Natural killer cell (primary cell): ENCODE results near the gene METTL24. TPM values are rescaled to one million over a fixed set of nuclear protein-coding genes. Genes with fewer than 3 reads are reported as not detected.
"Not testable (repeated sequence)": the region's sequence is repeated elsewhere in the genome, so short reads cannot be mapped to it uniquely, and the experiment has no call there.

Experiments used
- ATAC-seq, 3 donors: fragments of 150-1000 bp in 2 of 3; fragments of 200-7000 bp in 1 of 3; cut with Tn5 transposase; 1 replicate in 1 of 3; 2 replicates in 2 of 3; pipeline ENCODE4 v1.10.0; 2021; ENCODE audit warnings: mild to moderate bottlenecking in 2 of 3, moderate library complexity in 2 of 3
- DNase-seq, 2 donors: peaks; one replicate each; pipeline versions ENCODE4 v3.0.0 to v3.0.0-alpha.2; 2013 to 2021; ENCODE audit warnings: mixed read lengths in 1 of 2
- H3K27ac ChIP-seq: one replicate; pipeline ENCODE4 v1.5.1; 2013; ENCODE audit warnings: mild to moderate bottlenecking, low read length
- H3K27me3 ChIP-seq: one replicate; pipeline ENCODE4 v1.6.1; 2013; ENCODE audit warnings: low read length; ENCODE audit not compliant: control insufficient read depth, insufficient read depth
- H3K36me3 ChIP-seq: one replicate; pipeline ENCODE4 v1.6.1; 2013; ENCODE audit warnings: low read length; ENCODE audit not compliant: control insufficient read depth, insufficient read depth
- H3K4me1 ChIP-seq: one replicate; pipeline ENCODE4 v1.6.1; 2013; ENCODE audit warnings: low read length; ENCODE audit not compliant: control insufficient read depth, insufficient read depth
- H3K4me3 ChIP-seq: one replicate; pipeline ENCODE4 v1.5.1; 2013; ENCODE audit warnings: low read length
- H3K9me3 ChIP-seq: one replicate; pipeline ENCODE4 v1.6.1; 2013; ENCODE audit warnings: low read length; ENCODE audit not compliant: control insufficient read depth, insufficient read depth
- H3K27ac Mint-ChIP-seq, 2 donors: one replicate each; pipeline ENCODE4 v1.8.0; 2022; ENCODE audit warnings: mild to moderate bottlenecking in 2 of 2, mixed read lengths in 2 of 2, moderate library complexity in 1 of 2
- H3K27me3 Mint-ChIP-seq, 2 donors: one replicate each; pipeline ENCODE4 v1.8.0; 2022; ENCODE audit warnings: low read depth in 2 of 2, mixed read lengths in 2 of 2
- H3K36me3 Mint-ChIP-seq: one replicate; pipeline ENCODE4 v1.8.0; 2022; ENCODE audit warnings: mixed read lengths
- H3K4me1 Mint-ChIP-seq, 2 donors: one replicate each; pipeline ENCODE4 v1.8.0; 2022; ENCODE audit warnings: mixed read lengths in 2 of 2
- H3K4me3 Mint-ChIP-seq: one replicate; pipeline ENCODE4 v1.8.0; 2022; ENCODE audit warnings: mild to moderate bottlenecking, moderate library complexity, mixed read lengths
- H3K9me3 Mint-ChIP-seq, 2 donors: one replicate each; pipeline ENCODE4 v1.8.0; 2022; ENCODE audit warnings: mixed read lengths in 2 of 2
- CTCF ChIP-seq: fragments of 200-600 bp; IDR thresholded peaks from one replicate; pipeline ENCODE4 v1.8.0; 2022; ENCODE audit warnings: antibody characterized with exemption
- WGBS: methylation state at CpG from one replicate; pipeline ENCODE4 v1.1.7; 2013; ENCODE audit warnings: missing lambda C conversion rate; ENCODE audit not compliant: insufficient coverage; 5-methylcytosine and 5-hydroxymethylcytosine counted together
- intact Hi-C: fragments of 100-400 bp; cut with micrococcal nuclease; formaldehyde crosslinking; loops from one replicate; pipeline ENCODE4 v1.14.2; 2022
- total RNA-seq, 4 donors: library from RNA; stranded (reverse); fragments of 120-200 nt in 1 of 4; gene quantifications; one replicate each; pipeline versions ENCODE4 v1.2.3 to v1.2.4, GENCODE V29; 2013 to 2022

Gene METTL24
- total RNA-seq, 3 donors from 2014 or later (not counting 1 experiment from before 2014, with no cell fraction given), result 0.24 to 1.00 TPM; not detected in 1

GRCh38 chr6:110283657-110284056 lies 74.5 kb downstream of the METTL24 start:
- WGBS, result 100% methylated on average over 1 of the region's 2 CpGs
- no peaks in the 10 kb centered on the region for H3K27me3 ChIP-seq
- peaks cover 0 to 3% of the 10 kb centered on the region in 2 donors for H3K27me3 Mint-ChIP-seq
- no peaks in the 10 kb centered on the region for H3K4me1 ChIP-seq
- H3K36me3 Mint-ChIP-seq, result no peaks in the 10 kb centered on the region
- no peaks in the 10 kb centered on the region for H3K9me3 ChIP-seq
- ATAC-seq, result no peak
- H3K4me1 Mint-ChIP-seq, result peaks cover 0 to 16% of the 10 kb centered on the region in 2 donors
- H3K27ac ChIP-seq, result no peak overlapping the region
- H3K27ac Mint-ChIP-seq, result no peak overlapping the region
- DNase-seq, result no peak
- no peak overlapping the region for H3K4me3 Mint-ChIP-seq
- H3K9me3 Mint-ChIP-seq, result no peaks in the 10 kb centered on the region
- H3K36me3 ChIP-seq, result no peaks in the 10 kb centered on the region
- intact Hi-C loops, result no loop called here
- no peak overlapping the region for H3K4me3 ChIP-seq
- no peak for TF ChIP-seq CTCF

- no peak for TF ChIP-seq CTCF
- Mint-ChIP-seq H3K27me3 (peaks cover 0 to 3% of the 10 kb centered on the region in 2 donors), H3K27ac (no peak overlapping the region), H3K36me3 (no peaks in the 10 kb centered on the region), H3K4me1 (peaks cover 0 to 16% of the 10 kb centered on the region in 2 donors), H3K4me3 (no peak overlapping the region), H3K9me3 (no peaks in the 10 kb centered on the region)
- no peaks in the 10 kb centered on the region for H3K9me3 ChIP-seq
- no peak overlapping the region for H3K27ac ChIP-seq
- H3K36me3 ChIP-seq, result no peaks in the 10 kb centered on the region
- intact Hi-C loops, result no loop called here
- 86% methylated on average over 1 of the region's 1 CpG for WGBS
- peaks cover 2% of the 10 kb centered on the region for H3K27me3 ChIP-seq
- DNase-seq (no peak), ATAC-seq (no peak)
- no peaks in the 10 kb centered on the region for H3K4me1 ChIP-seq
- H3K4me3 ChIP-seq, result no peak overlapping the region
Observed at GRCh38 chr6:110282412-110282811, 75.7 kb downstream of the METTL24 start.

- Histone ChIP-seq H3K27ac (no peak overlapping the region), H3K27me3 (peaks cover 2% of the 10 kb centered on the region), H3K4me3 (no peak overlapping the region), H3K9me3 (no peaks in the 10 kb centered on the region), H3K4me1 (no peaks in the 10 kb centered on the region), H3K36me3 (no peaks in the 10 kb centered on the region)
- Mint-ChIP-seq H3K36me3 (no peaks in the 10 kb centered on the region), H3K4me3 (no peak overlapping the region), H3K27ac (no peak overlapping the region), H3K27me3 (peaks cover 7 to 10% of the 10 kb centered on the region in 2 donors), H3K4me1 (peaks cover 0 to 4% of the 10 kb centered on the region in 2 donors), H3K9me3 (peaks cover 0 to 2% of the 10 kb centered on the region in 2 donors)
- WGBS, result 91% methylated on average over 5 of the region's 7 CpGs
- no peak for DNase-seq
- intact Hi-C loops, result no loop called here
- no peak for TF ChIP-seq CTCF
- ATAC-seq, result no peak
Observed at GRCh38 chr6:110277100-110277665, 81.0 kb downstream of the METTL24 start.

- H3K27ac ChIP-seq, DNase-seq, H3K27me3 Mint-ChIP-seq, ATAC-seq, H3K9me3 Mint-ChIP-seq, H3K4me3 ChIP-seq, H3K4me3 Mint-ChIP-seq, H3K9me3 ChIP-seq, H3K27me3 ChIP-seq, H3K36me3 Mint-ChIP-seq, H3K36me3 ChIP-seq, intact Hi-C loops, H3K4me1 Mint-ChIP-seq, H3K27ac Mint-ChIP-seq, H3K4me1 ChIP-seq: not testable (repeated sequence)
Observed at GRCh38 chr6:110272781-110273180, 85.4 kb downstream of the METTL24 start.
